SU-DHL-6 (cell line): Measurements from ENCODE around the gene PALM.
"Not testable (repeated sequence)": the region's sequence is repeated elsewhere in the genome, so short reads cannot be mapped to it uniquely, and the experiment has no call there.

Source experiments
- H2AFZ ChIP-seq: fragments of 200-600 bp; sonication (generic); 2 replicates; pipeline ENCODE4 v1.6.1; 2014; ENCODE audit warnings: low read depth, mild to moderate bottlenecking, moderate library complexity, mixed read lengths, antibody characterized with exemption, low read length; ENCODE audit not compliant: severe bottlenecking
- H3F3A ChIP-seq: fragments of 200-600 bp; shearing (Covaris generic); 2 replicates; pipeline ENCODE4 v1.6.0; 2016; ENCODE audit warnings: antibody characterized with exemption, mild to moderate bottlenecking; ENCODE audit not compliant: insufficient read depth
- H3K27ac ChIP-seq: fragments of 200-600 bp; sonication (generic); 2 replicates; pipeline ENCODE4 v1.5.1; 2016; ENCODE audit warnings: low read depth, mild to moderate bottlenecking, low read length, moderate library complexity, mixed read lengths
- H3K27me3 ChIP-seq: fragments of 200-600 bp; sonication (generic), shearing (Covaris generic); 2 replicates; pipeline ENCODE4 v1.6.0; 2014; ENCODE audit warnings: mild to moderate bottlenecking, low read length
- H3K36me3 ChIP-seq: fragments of 200-600 bp; sonication (generic); 2 replicates; pipeline ENCODE4 v1.6.1; 2014; ENCODE audit warnings: mild to moderate bottlenecking, low read length, mixed read lengths
- H3K4me2 ChIP-seq: fragments of 300-600, 200-600 bp; shearing (Covaris generic), sonication (generic); 2 replicates; pipeline ENCODE4 v1.6.0; 2014; ENCODE audit warnings: low read length, low read depth, mild to moderate bottlenecking; ENCODE audit not compliant: poor library complexity, severe bottlenecking
- H3K4me3 ChIP-seq: fragments of 200-600 bp; sonication (generic); 2 replicates; pipeline ENCODE4 v1.5.1; 2014; ENCODE audit warnings: antibody characterized with exemption, low read length, mild to moderate bottlenecking, mixed read lengths; ENCODE audit not compliant: insufficient read depth, poor library complexity, severe bottlenecking
- H3K79me2 ChIP-seq: fragments of 200-600 bp; sonication (generic); 2 replicates; pipeline ENCODE4 v1.6.1; 2014; ENCODE audit warnings: mild to moderate bottlenecking, low read length, moderate library complexity; ENCODE audit not compliant: insufficient read depth
- H3K9ac ChIP-seq: fragments of 200-600 bp; sonication (generic); 2 replicates; pipeline ENCODE4 v1.7.0; 2014; ENCODE audit warnings: mild to moderate bottlenecking, low read length
- H3K9me2 ChIP-seq: fragments of 200-600 bp; sonication (generic); replicated peaks from 2 replicates; pipeline ENCODE4 v1.6.1; 2014; ENCODE audit warnings: low read length; ENCODE audit not compliant: insufficient read depth
- H3K9me3 ChIP-seq: fragments of 200-600 bp; sonication (generic); 2 replicates; pipeline ENCODE4 v1.6.1; 2014; ENCODE audit warnings: low read length, mixed read lengths; ENCODE audit not compliant: insufficient read depth
- H4K20me1 ChIP-seq: fragments of 200-600 bp; sonication (generic); 2 replicates; pipeline ENCODE4 v1.6.1; 2014; ENCODE audit warnings: low read depth, mild to moderate bottlenecking, antibody characterized with exemption, low read length, moderate library complexity, mixed read lengths
- EZH2phosphoT487 ChIP-seq: fragments of 200-600 bp; sonication (generic), shearing (Covaris generic); conservative IDR thresholded peaks from 2 replicates; pipeline ENCODE4 v1.6.1; 2018; ENCODE audit warnings: mild to moderate bottlenecking, antibody characterized with exemption, low read length, moderate library complexity, mixed read lengths
- TF ChIP-seq, protein P1 (sequence below): fragments of 200-600 bp; sonication (generic); IDR thresholded peaks from one replicate; pipeline ENCODE4 v1.5.1; 2017; ENCODE audit warnings: antibody characterized with exemption, mild to moderate bottlenecking, low read length, moderate library complexity; ENCODE audit not compliant: insufficient read depth, poor library complexity, severe bottlenecking

Gene PALM

DNA sequence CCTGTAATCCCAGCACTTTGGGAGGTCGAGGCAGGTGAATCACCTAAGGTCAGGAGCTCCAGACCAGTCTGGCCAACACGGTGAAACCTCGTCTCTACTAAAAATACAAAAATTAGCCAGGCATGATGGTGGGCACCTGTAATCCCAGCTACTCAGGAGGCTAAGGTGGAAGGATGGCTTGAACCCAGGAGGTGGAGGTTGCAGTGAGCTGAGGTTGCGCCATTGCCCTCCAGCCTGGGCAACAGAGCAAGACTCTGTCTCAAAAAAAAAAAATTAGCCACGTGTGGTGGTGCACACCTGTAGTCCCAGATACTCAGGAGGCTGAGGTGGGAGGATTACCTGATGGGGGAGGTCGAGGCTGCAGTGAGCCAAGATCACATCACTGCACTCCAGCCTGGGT lies 5.9 kb upstream of the PALM start:
- not testable (repeated sequence) for H4K20me1 ChIP-seq, H3K27me3 ChIP-seq, H3K9me3 ChIP-seq, H3F3A ChIP-seq, H3K9ac ChIP-seq, H3K79me2 ChIP-seq, H3K4me3 ChIP-seq, H3K27ac ChIP-seq, H3K9me2 ChIP-seq, H2AFZ ChIP-seq, H3K4me2 ChIP-seq, H3K36me3 ChIP-seq

DNA sequence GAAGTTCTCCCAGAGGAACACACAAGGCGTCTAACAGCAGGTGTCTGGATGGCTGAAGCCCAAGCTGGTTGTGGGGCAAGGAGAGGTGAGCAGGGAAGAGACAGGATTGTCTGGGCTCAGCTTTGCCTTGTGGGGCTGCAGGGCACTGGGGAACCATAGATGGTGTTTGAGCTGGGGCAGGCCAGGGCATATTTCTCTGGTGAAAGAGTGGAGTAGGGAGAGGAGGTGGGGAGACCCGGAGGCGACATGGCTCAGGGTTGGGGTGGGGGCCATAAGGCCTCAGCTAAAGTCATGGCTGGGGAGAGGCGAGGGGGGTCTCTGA lies 5.4 kb upstream of the PALM start:
- no peaks in the 10 kb centered on the region for H3K79me2 ChIP-seq
- H3F3A ChIP-seq: no peaks in the 10 kb centered on the region
- TF ChIP-seq EZH2phosphoT487: no peak
- TF ChIP-seq, protein P1, sequence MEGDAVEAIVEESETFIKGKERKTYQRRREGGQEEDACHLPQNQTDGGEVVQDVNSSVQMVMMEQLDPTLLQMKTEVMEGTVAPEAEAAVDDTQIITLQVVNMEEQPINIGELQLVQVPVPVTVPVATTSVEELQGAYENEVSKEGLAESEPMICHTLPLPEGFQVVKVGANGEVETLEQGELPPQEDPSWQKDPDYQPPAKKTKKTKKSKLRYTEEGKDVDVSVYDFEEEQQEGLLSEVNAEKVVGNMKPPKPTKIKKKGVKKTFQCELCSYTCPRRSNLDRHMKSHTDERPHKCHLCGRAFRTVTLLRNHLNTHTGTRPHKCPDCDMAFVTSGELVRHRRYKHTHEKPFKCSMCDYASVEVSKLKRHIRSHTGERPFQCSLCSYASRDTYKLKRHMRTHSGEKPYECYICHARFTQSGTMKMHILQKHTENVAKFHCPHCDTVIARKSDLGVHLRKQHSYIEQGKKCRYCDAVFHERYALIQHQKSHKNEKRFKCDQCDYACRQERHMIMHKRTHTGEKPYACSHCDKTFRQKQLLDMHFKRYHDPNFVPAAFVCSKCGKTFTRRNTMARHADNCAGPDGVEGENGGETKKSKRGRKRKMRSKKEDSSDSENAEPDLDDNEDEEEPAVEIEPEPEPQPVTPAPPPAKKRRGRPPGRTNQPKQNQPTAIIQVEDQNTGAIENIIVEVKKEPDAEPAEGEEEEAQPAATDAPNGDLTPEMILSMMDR: no peak
- no peak overlapping the region for H3K4me3 ChIP-seq
- no peaks in the 10 kb centered on the region for H4K20me1 ChIP-seq
- no peak overlapping the region for H3K9ac ChIP-seq
- H3K36me3 ChIP-seq: no peaks in the 10 kb centered on the region
- no peaks in the 10 kb centered on the region for H3K27me3 ChIP-seq
- no peak overlapping the region for H3K4me2 ChIP-seq
- H3K27ac ChIP-seq: no peak overlapping the region
- no peak overlapping the region for H2AFZ ChIP-seq
- no peaks in the 10 kb centered on the region for H3K9me2 ChIP-seq
- no peaks in the 10 kb centered on the region for H3K9me3 ChIP-seq

DNA sequence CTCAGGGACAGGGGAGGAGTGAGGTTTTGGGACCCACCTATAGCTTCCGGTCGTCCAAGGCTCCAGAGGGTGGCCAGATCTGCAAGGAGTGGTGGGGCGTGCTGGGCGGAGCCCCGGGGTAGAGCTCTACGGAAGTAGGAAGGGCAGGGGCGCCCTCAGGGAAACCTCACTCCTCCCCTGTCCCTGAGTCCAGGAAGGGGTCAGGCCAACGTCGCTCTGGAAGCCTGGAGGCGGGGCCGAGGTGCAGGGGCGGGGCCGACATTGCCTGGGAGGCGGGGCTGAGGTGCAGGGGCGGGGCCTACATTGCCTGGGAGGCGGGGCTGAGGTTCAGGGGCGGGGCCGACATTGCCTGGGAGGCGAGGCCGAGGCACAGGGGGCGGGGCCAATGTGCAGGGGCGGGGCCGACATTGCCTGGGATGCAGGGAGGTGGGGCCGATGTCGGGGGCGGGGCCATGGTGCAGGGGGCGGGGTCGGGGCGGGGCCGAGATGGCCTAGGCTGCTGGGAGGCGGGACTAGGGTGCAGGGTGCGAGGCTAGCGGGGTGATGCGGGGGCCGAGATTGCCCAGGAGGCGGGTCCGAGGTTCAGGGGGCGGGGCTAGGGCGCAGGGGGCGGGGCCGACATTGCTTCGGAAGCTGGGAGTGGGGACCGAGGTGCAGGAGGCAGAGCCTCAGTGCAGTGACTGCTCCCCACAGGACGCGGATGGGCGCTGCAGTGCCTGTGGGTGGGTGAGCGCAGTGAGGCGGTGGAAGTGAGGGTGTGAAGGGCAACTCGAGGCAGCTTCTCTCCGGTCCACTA lies 4.9 kb upstream of the PALM start:
- H3K9me2 ChIP-seq: no peaks in the 10 kb centered on the region
- H2AFZ ChIP-seq: no peak overlapping the region
- no peak overlapping the region for H3K4me3 ChIP-seq
- no peaks in the 10 kb centered on the region for H3K36me3 ChIP-seq
- H3K27me3 ChIP-seq: no peaks in the 10 kb centered on the region
- H4K20me1 ChIP-seq: no peaks in the 10 kb centered on the region
- no peaks in the 10 kb centered on the region for H3K79me2 ChIP-seq
- H3K27ac ChIP-seq: no peak overlapping the region
- TF ChIP-seq, protein P1: no peak
- TF ChIP-seq EZH2phosphoT487: no peak
- H3K9me3 ChIP-seq: no peaks in the 10 kb centered on the region
- no peaks in the 10 kb centered on the region for H3F3A ChIP-seq
- no peak overlapping the region for H3K9ac ChIP-seq
- H3K4me2 ChIP-seq: no peak overlapping the region

DNA sequence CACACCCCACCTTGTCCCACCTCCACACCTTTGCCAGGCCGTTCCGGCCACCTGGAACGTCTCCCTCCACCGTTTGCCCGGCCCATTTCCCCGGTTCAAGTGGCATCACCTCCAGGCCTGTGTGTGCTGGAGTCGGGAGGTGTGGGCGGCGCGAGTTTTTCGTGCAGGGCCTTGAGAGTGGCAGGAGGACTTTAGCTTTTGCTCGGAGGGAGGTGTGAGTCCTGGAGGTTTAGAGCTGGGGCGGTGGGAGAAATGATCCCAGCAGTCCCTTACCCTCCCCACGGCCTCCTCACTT lies 4.3 kb upstream of the PALM start:
- no peak for TF ChIP-seq EZH2phosphoT487
- TF ChIP-seq, protein P1: no peak
- Histone ChIP-seq H2AFZ (no peak overlapping the region), H4K20me1 (no peaks in the 10 kb centered on the region), H3K79me2 (no peaks in the 10 kb centered on the region), H3K36me3 (no peaks in the 10 kb centered on the region), H3K4me3 (no peak overlapping the region), H3F3A (no peaks in the 10 kb centered on the region), H3K27me3 (no peaks in the 10 kb centered on the region), H3K9me2 (no peaks in the 10 kb centered on the region), H3K4me2 (no peak overlapping the region), H3K9ac (no peak overlapping the region), H3K27ac (no peak overlapping the region), H3K9me3 (no peaks in the 10 kb centered on the region)
